Measurements from ENCODE around the gene DPP6. TPM values are rescaled to one million over a fixed set of nuclear protein-coding genes. Genes with fewer than 3 reads are reported as not detected.

DPP6 gene
- total and polyA plus RNA-seq, 2 of the 8 experiments (the other 6 are each of a cell fraction or from before 2014, with no cell fraction given): 4.7 to 6.8 TPM

DNA sequence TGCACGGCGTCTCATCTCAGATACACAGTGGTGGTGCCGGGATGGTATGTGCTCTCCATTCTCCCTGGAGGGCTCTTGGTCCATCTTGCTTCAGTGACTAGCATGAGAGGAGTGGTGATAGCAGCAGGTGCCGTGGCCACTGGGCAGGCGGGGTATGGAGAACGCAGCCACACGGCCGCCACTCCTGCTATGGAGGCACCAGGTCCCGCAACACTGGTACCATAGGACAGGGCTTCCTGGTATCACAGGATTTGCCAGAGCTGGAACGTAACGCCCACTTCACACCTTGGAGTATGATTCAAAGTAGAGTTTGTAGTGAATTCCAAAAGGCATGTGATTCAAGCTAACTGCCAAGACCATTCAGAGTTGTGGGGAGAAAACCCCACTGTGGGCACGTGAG, 284.1 kb downstream of the DPP6 start:
- H3K4me2 ChIP-seq (ENCODE audit: insufficient read depth in 1 of 2, low read depth in 2 of 2, low read length in 2 of 2): no peak overlapping the region; a peak in 1 of 4 replicates

More for the DNA sequence above, 284.1 kb downstream of the DPP6 start:
- H2BK5ac ChIP-seq (ENCODE audit: low read depth, low read length): no peak overlapping the region
- H3K4ac ChIP-seq (replicated peaks; ENCODE audit: insufficient read length, low read depth, low read length): no peak overlapping the region
- H3K23me2 ChIP-seq (ENCODE audit: low read depth, low read length): no peaks in the 10 kb centered on the region
- no peak for FAIRE-seq
- no peak overlapping the region for H3K56ac ChIP-seq (replicated peaks; ENCODE audit: insufficient read length, low read depth, low read length)
- no peaks in the 10 kb centered on the region for H3K9me3 ChIP-seq (ENCODE audit: insufficient read depth in 2 of 2, low read depth in 1 of 2, low read length in 1 of 2)
- no peak overlapping the region for H2AFZ ChIP-seq (ENCODE audit: low read length)
- no peaks in the 10 kb centered on the region for H3K27me3 ChIP-seq (replicated peaks in 1 of 4; ENCODE audit: control insufficient read depth in 3 of 4, extremely low read depth in 1 of 4, insufficient read depth in 3 of 4, low read length in 3 of 4)
- no peak overlapping the region for H3K9ac ChIP-seq (replicated peaks in 1 of 4; ENCODE audit: extremely low read depth in 1 of 4, low read depth in 3 of 4, low read length in 3 of 4)
- no peak for DNase-seq (ENCODE audit: low read depth in 1 of 2, low spot score in 2 of 2)
- peaks cover 1 to 10% (median 3%) of the 10 kb centered on the region in 4 experiments; a peak in 2 of 7 replicates for H3K4me1 ChIP-seq (replicated peaks in 1 of 4; ENCODE audit: control insufficient read depth in 3 of 4, insufficient read depth in 4 of 4, low read length in 3 of 4)
- H4K20me1 ChIP-seq (replicated peaks in 1 of 2; ENCODE audit: control insufficient read depth in 1 of 2, insufficient read depth in 2 of 2, low read length in 2 of 2): no peaks in the 10 kb centered on the region
- no peak overlapping the region for H3K23ac ChIP-seq (ENCODE audit: insufficient read length)
- no peak overlapping the region for H2BK120ac ChIP-seq (replicated peaks; ENCODE audit: low read depth, low read length)
- no peak overlapping the region for H2BK15ac ChIP-seq (ENCODE audit: low read length)
- no peak overlapping the region for H2BK20ac ChIP-seq (ENCODE audit: low read length)
- no peak overlapping the region for H4K5ac ChIP-seq (ENCODE audit: insufficient read length, low read depth, low read length)
- TF ChIP-seq TAF1 (IDR thresholded peaks at IDR 0.05; ENCODE audit: low read depth, low read length): no peak
- TF ChIP-seq TBP (IDR thresholded peaks at IDR 0.05; ENCODE audit: low read depth, low read length): no peak
- TF ChIP-seq, protein P1, sequence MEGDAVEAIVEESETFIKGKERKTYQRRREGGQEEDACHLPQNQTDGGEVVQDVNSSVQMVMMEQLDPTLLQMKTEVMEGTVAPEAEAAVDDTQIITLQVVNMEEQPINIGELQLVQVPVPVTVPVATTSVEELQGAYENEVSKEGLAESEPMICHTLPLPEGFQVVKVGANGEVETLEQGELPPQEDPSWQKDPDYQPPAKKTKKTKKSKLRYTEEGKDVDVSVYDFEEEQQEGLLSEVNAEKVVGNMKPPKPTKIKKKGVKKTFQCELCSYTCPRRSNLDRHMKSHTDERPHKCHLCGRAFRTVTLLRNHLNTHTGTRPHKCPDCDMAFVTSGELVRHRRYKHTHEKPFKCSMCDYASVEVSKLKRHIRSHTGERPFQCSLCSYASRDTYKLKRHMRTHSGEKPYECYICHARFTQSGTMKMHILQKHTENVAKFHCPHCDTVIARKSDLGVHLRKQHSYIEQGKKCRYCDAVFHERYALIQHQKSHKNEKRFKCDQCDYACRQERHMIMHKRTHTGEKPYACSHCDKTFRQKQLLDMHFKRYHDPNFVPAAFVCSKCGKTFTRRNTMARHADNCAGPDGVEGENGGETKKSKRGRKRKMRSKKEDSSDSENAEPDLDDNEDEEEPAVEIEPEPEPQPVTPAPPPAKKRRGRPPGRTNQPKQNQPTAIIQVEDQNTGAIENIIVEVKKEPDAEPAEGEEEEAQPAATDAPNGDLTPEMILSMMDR (IDR thresholded peaks at IDR 0.05; ENCODE audit: control extremely low read depth in 1 of 3, insufficient read depth in 1 of 3, low read depth in 1 of 3, low read length in 3 of 3): no peak
- TF ChIP-seq SP1 (IDR thresholded peaks at IDR 0.05; ENCODE audit: low read depth, low read length): no peak
- no peak for TF ChIP-seq SIRT6 (IDR thresholded peaks at IDR 0.05; ENCODE audit: low read length)
- TF ChIP-seq SUZ12 (IDR thresholded peaks at IDR 0.05; ENCODE audit: low read length): no peak
- TF ChIP-seq SAP30 (IDR thresholded peaks at IDR 0.05; ENCODE audit: insufficient read depth, insufficient replicate concordance, low read length): no peak
- TF ChIP-seq RXRA (IDR thresholded peaks at IDR 0.05; ENCODE audit: insufficient read depth, low read depth, low read length): no peak
- no peak for TF ChIP-seq CEBPB (IDR thresholded peaks at IDR 0.05; ENCODE audit: low read depth, low read length)
- no peak for TF ChIP-seq SIN3A (conservative IDR thresholded peaks at IDR 0.05 in 1 of 2, IDR thresholded peaks at IDR 0.05 in 1 of 2; ENCODE audit: low read depth in 1 of 2, low read length in 2 of 2)
- no peak overlapping the region for H3K4me3 ChIP-seq (ENCODE audit: extremely low read depth in 1 of 4, insufficient read depth in 2 of 4, low read depth in 3 of 4, low read length in 4 of 4)
- CTCF ChIA-PET (ENCODE audit: partially characterized antibody): no interaction called here
- 94% methylated on average over 12 of the region's 12 CpGs; no CpG with 5 or more reads in 1 of the 2 experiments for WGBS, 2 experiments (ENCODE audit: extremely low coverage in 1 of 2, insufficient coverage in 1 of 2, insufficient read length in 1 of 2, insufficient replicate concordance in 2 of 2, low coverage in 1 of 2, low lambda C conversion rate in 2 of 2, missing lambda C conversion rate in 1 of 2)
- no peaks in the 10 kb centered on the region; the same call in 1 of the 2 replicates for H3K79me1 ChIP-seq (ENCODE audit: low read depth, low read length)
- H3K79me2 ChIP-seq (ENCODE audit: control insufficient read depth in 1 of 2, insufficient read depth in 2 of 2, low read length in 2 of 2): no peaks in the 10 kb centered on the region
- no peaks in the 10 kb centered on the region for H3K36me3 ChIP-seq (ENCODE audit: control insufficient read depth in 2 of 4, insufficient read depth in 4 of 4, low read length in 3 of 4)
- no peak overlapping the region for H3K14ac ChIP-seq (ENCODE audit: insufficient read length)
- H3K27ac ChIP-seq (ENCODE audit: low read depth, low read length): no peak overlapping the region
- H4K8ac ChIP-seq (ENCODE audit: extremely low read depth, insufficient read depth, low read length): no peak overlapping the region
- POLR2A ChIA-PET (ENCODE audit: partially characterized antibody): no interaction called here
- H4K91ac ChIP-seq (replicated peaks; ENCODE audit: insufficient read length, low read length): no peak overlapping the region
- H2BK12ac ChIP-seq (ENCODE audit: low read depth, low read length): no peak overlapping the region; the same call in 1 of the 2 replicates
- no peak overlapping the region for H3K18ac ChIP-seq (ENCODE audit: extremely low read depth, low read length)
- H2AK5ac ChIP-seq (ENCODE audit: low read depth, low read length): no peak overlapping the region
